ENCODE data around the gene TESMIN.

DNA sequence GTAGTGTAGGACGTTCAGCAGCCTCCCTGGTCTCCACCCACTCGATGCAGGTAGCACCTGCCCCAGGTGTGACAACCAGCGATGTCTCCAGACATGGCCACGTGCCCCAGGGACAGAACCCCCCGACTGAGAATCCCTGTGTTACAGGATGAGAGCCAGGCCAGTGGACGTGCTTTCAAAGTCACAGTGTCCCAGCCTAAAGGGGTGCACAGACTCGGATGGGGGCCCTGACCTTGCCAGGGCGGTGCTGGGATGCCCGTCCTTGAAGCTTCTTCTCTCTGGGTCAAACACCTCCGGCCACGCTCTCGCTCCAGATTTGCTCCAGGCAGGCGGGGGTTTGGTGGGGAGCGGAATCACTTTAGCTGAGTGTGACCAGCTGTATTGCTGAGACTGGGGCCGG is 90.3 kb downstream of the TESMIN start:
- TF ChIP-seq POLR2AphosphoS5 (IDR thresholded peaks at IDR 0.05; ENCODE audit: borderline replicate concordance, low read depth, low read length) (no peak), EZH2 (IDR thresholded peaks at IDR 0.05) (no peak), FOXP2 (optimal IDR thresholded peaks at IDR 0.05; ENCODE audit: control extremely low read depth, extremely low read length, insufficient read depth) (no peak)

Data from SK-N-MC (cell line).